Endothelial cell of umbilical vein (primary cell): Measurements from ENCODE around the gene EDRF1. TPM values are rescaled to one million over a fixed set of nuclear protein-coding genes. Genes with fewer than 3 reads are reported as not detected.

Experiments used
- BruUV-seq: library from RNA; stranded (reverse); fragments of 400-500 nt; replicated peaks from 2 replicates; lab custom pipeline; 2021; lab: Mats Ljungman, UMichigan
- CTCF ChIA-PET: fragments of 300-600, 350-600 bp; sonication (Branson Sonifier 250); formaldehyde crosslinking; loops from one replicate; lab custom pipeline; 2021; ENCODE audit warnings: antibody characterized with exemption, inconsistent platforms; lab: Charles Lee
- POLR2A ChIA-PET: fragments of 300-600, 350-600 bp; sonication (Branson Sonifier 250); formaldehyde crosslinking; loops from one replicate; lab custom pipeline; 2021; ENCODE audit warnings: antibody characterized with exemption, inconsistent platforms; lab: Charles Lee
- DNase-seq: peaks from one replicate; pipeline ENCODE4 v3.0.0-alpha.2; 2011; ENCODE audit warnings: low read depth, low spot score
- FAIRE-seq: peaks from 2 replicates; lab custom pipeline; 2011; peaks lifted over from hg19 to GRCh38; lab: Jason Lieb, UNC
- H2AFZ ChIP-seq: 2 replicates; pipeline ENCODE4 v1.6.0; 2012; ENCODE audit warnings: low read depth, low read length, control low read depth, inconsistent platforms
- H3K27ac ChIP-seq: 2 replicates; pipeline ENCODE4 v1.5.1; 2011; ENCODE audit warnings: low read depth, mild to moderate bottlenecking, control low read depth, low read length, moderate library complexity; ENCODE audit not compliant: insufficient read depth
- H3K27me3 ChIP-seq, 2 experiments: 2 replicates each; pipeline versions ENCODE4 v1.6.0 to v1.6.1; 2011; ENCODE audit warnings: low read length in 2 of 2, mixed read lengths in 1 of 2; ENCODE audit not compliant: control insufficient read depth in 2 of 2, insufficient read depth in 2 of 2
- H3K36me3 ChIP-seq, 2 experiments: 2 replicates in 1 of 2; 3 replicates in 1 of 2; pipeline ENCODE4 v1.5.1; 2011; ENCODE audit warnings: low read length in 2 of 2, mild to moderate bottlenecking in 1 of 2, moderate library complexity in 1 of 2; ENCODE audit not compliant: control insufficient read depth in 2 of 2, insufficient read depth in 2 of 2; ENCODE audit errors: extremely low read depth in 1 of 2
- H3K4me1 ChIP-seq: 3 replicates; pipeline ENCODE4 v1.5.1; 2011; ENCODE audit warnings: mild to moderate bottlenecking, low read length; ENCODE audit not compliant: control insufficient read depth, insufficient read depth; ENCODE audit errors: extremely low read depth
- H3K4me2 ChIP-seq: 2 replicates; pipeline ENCODE4 v1.6.1; 2011; ENCODE audit warnings: low read length, control low read depth, mixed read lengths; ENCODE audit not compliant: insufficient read depth
- H3K4me3 ChIP-seq, 3 experiments: fragments of 200-600 bp in 1 of 3; sonication (generic), shearing (Covaris generic) in 1 of 3; replicated peaks in 1 of 3; 2 replicates each; pipeline ENCODE4 v1.5.1; 2011 to 2016; ENCODE audit warnings: control low read depth in 3 of 3, low read length in 3 of 3, mild to moderate bottlenecking in 2 of 3, inconsistent platforms in 1 of 3, low read depth in 1 of 3, moderate library complexity in 1 of 3; ENCODE audit not compliant: insufficient read depth in 1 of 3
- H3K79me2 ChIP-seq: 2 replicates; pipeline ENCODE4 v1.6.0; 2012; ENCODE audit warnings: low read length, inconsistent platforms; ENCODE audit not compliant: control insufficient read depth, insufficient read depth
- H3K9ac ChIP-seq: replicated peaks from 2 replicates; pipeline ENCODE3; 2011; ENCODE audit warnings: low read length, control low read depth; ENCODE audit not compliant: insufficient read depth; ENCODE audit errors: extremely low read depth
- H3K9me1 ChIP-seq: replicated peaks from 3 replicates; pipeline ENCODE4 v1.6.0; 2011; ENCODE audit warnings: mild to moderate bottlenecking, low read length; ENCODE audit not compliant: control insufficient read depth, insufficient read depth; ENCODE audit errors: extremely low read depth
- H3K9me3 ChIP-seq: replicated peaks from 2 replicates; pipeline ENCODE4 v1.5.1; 2012; ENCODE audit warnings: low read length, inconsistent platforms; ENCODE audit not compliant: control insufficient read depth, insufficient read depth
- H4K20me1 ChIP-seq: replicated peaks from 2 replicates; pipeline ENCODE3; 2011; ENCODE audit warnings: mild to moderate bottlenecking, low read length; ENCODE audit not compliant: control insufficient read depth, insufficient read depth; ENCODE audit errors: extremely low read depth
- FOS ChIP-seq: IDR thresholded peaks from 2 replicates; pipeline ENCODE4 v1.6.1; 2011; ENCODE audit warnings: mild to moderate bottlenecking, low read length, moderate library complexity, borderline replicate concordance; ENCODE audit not compliant: insufficient read depth
- GATA2 ChIP-seq: IDR thresholded peaks from 2 replicates; pipeline ENCODE4 v1.7.0; 2011; ENCODE audit warnings: low read depth, mild to moderate bottlenecking, moderate library complexity, mixed read lengths, low read length; ENCODE audit not compliant: insufficient read length, insufficient read depth
- MAX ChIP-seq: IDR thresholded peaks from 2 replicates; pipeline ENCODE4 v1.6.1; 2011; ENCODE audit not compliant: insufficient read depth, insufficient read length
- POLR2AphosphoS5 ChIP-seq: IDR thresholded peaks from 2 replicates; pipeline ENCODE4 v1.6.1; 2012; ENCODE audit warnings: low read depth, mild to moderate bottlenecking, control low read depth, low read length, moderate library complexity; ENCODE audit not compliant: insufficient read depth
- dilution Hi-C: fragments of 300-500 bp; cut with MboI; formaldehyde crosslinking; loops from one replicate; pipeline ENCODE4 v1.15.0; 2019; ENCODE audit warnings: low sequenced_read_pairs; ENCODE audit not compliant: extremely low pct_ligation_motif_present
- intact Hi-C: fragments of 100-400 bp; cut with micrococcal nuclease; formaldehyde crosslinking; loops from one replicate; pipeline ENCODE4 v1.10.0; 2022
- polyA plus RNA-seq, 4 experiments: library from polyadenylated mRNA; depleted of rRNA in 3 of 4; stranded (reverse) in 3 of 4; unstranded in 1 of 4; fragments of >200 nt; gene quantifications; 2 replicates each; pipeline versions ENCODE4 v1.2.1 to v1.2.3, GENCODE V29; 2011 to 2012; ENCODE audit warnings: missing spikeins in 1 of 4
- total RNA-seq: library from RNA; stranded (reverse); gene quantifications from 2 replicates; pipeline ENCODE4 v1.2.3, GENCODE V29; 2021
- TF ChIP-seq, protein P1 (sequence below), 2 donors: IDR thresholded peaks; 1 replicate in 1 of 2; 2 replicates in 1 of 2; pipeline ENCODE4 v1.5.1; 2011; ENCODE audit warnings: low read length in 2 of 2, mild to moderate bottlenecking in 2 of 2, moderate library complexity in 2 of 2, control low read depth in 1 of 2, inconsistent platforms in 1 of 2, low read depth in 1 of 2; ENCODE audit not compliant: insufficient read depth in 1 of 2; ENCODE audit errors: extremely low read depth in 1 of 2

The EDRF1 gene
- total and polyA plus RNA-seq, 2 donors (not counting 3 experiments of a cell fraction or from before 2014, with no cell fraction given) = 11.6 to 27.8 TPM

- no peak overlapping the region for H3K4me3 ChIP-seq
- no peak overlapping the region for H3K4me2 ChIP-seq
- H3K9me3 ChIP-seq = no peaks in the 10 kb centered on the region
- no peak for TF ChIP-seq POLR2AphosphoS5
- TF ChIP-seq MAX = no peak
- no peak for TF ChIP-seq GATA2
- no peak for TF ChIP-seq FOS
- TF ChIP-seq, protein P1, sequence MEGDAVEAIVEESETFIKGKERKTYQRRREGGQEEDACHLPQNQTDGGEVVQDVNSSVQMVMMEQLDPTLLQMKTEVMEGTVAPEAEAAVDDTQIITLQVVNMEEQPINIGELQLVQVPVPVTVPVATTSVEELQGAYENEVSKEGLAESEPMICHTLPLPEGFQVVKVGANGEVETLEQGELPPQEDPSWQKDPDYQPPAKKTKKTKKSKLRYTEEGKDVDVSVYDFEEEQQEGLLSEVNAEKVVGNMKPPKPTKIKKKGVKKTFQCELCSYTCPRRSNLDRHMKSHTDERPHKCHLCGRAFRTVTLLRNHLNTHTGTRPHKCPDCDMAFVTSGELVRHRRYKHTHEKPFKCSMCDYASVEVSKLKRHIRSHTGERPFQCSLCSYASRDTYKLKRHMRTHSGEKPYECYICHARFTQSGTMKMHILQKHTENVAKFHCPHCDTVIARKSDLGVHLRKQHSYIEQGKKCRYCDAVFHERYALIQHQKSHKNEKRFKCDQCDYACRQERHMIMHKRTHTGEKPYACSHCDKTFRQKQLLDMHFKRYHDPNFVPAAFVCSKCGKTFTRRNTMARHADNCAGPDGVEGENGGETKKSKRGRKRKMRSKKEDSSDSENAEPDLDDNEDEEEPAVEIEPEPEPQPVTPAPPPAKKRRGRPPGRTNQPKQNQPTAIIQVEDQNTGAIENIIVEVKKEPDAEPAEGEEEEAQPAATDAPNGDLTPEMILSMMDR (IDR thresholded peaks at IDR 0.05; ENCODE audit: extremely low read depth in 1 of 2, insufficient read depth in 1 of 2, low read depth in 1 of 2, low read length in 2 of 2) = no peak
- no peak overlapping the region for H2AFZ ChIP-seq
- H3K4me1 ChIP-seq = peaks cover 3% of the 10 kb centered on the region
- ChIA-PET CTCF (interaction anchor here (1.4 kb wide), 1 partner anchor 9 kb away, joined by 4 read pairs; no protein-coding TSS in a partner anchor), POLR2A (no interaction called here)
- H3K27ac ChIP-seq = no peak overlapping the region
- no peaks in the 10 kb centered on the region for H3K36me3 ChIP-seq
- dilution Hi-C loops = no loop called here
- H3K27me3 ChIP-seq = peaks cover 0 to 11% of the 10 kb centered on the region in 2 experiments
- no peaks in the 10 kb centered on the region for H4K20me1 ChIP-seq
- no peaks in the 10 kb centered on the region for H3K79me2 ChIP-seq
- FAIRE-seq = no peak
- H3K9me1 ChIP-seq = no peaks in the 10 kb centered on the region
- intact Hi-C loops = no loop called here
- H3K9ac ChIP-seq = no peak overlapping the region
- no TSS peak for BruUV-seq
- DNase-seq = no peak
These were observed 29.4 kb upstream of the EDRF1 start for GRCh38 chr10:125689955-125690569.
